ENCODE results near the gene PPM1E. TPM values are rescaled to one million over a fixed set of nuclear protein-coding genes. Genes with fewer than 3 reads are reported as not detected.
"Not testable (repeated sequence)": the region's sequence is repeated elsewhere in the genome, so short reads cannot be mapped to it uniquely, and the experiment has no call there.

Gene PPM1E
- total RNA-seq, 2 experiments from 2014 or later, result not detected

DNA sequence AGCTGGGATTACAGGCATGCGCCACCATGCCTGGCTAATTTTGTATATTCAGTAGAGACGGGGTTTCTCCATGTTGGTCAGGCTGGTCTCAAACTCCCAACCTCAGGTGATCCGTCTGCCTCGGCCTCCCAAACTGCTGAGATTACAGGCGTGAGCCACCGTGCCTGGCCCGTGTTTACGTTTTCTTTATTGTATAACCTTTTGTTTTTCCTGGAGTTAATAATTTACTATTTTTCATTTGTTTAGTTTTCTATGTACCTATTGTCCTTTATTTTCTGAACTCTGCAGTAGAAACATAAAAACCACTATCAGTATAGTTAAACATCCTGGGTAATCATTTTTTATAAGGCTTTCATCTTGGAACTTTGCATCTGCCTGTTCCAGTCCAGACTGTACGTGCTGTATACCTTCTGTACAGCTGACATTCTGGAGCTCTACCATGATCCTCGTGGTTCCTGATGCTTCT, 73.6 kb downstream of the PPM1E start:
- ChIA-PET POLR2A (no interaction called here), CTCF (no interaction called here)
- DNase-seq, result no peak
- no peaks in the 10 kb centered on the region for H3K4me1 Mint-ChIP-seq
- no peak overlapping the region for H3K27ac Mint-ChIP-seq
- peaks cover 25% of the 10 kb centered on the region for H3K27me3 Mint-ChIP-seq
- no peaks in the 10 kb centered on the region for H3K9me3 Mint-ChIP-seq
- no peaks in the 10 kb centered on the region for H3K36me3 Mint-ChIP-seq (ENCODE audit: low read depth)
- H3K4me3 Mint-ChIP-seq, result no peak overlapping the region

DNA sequence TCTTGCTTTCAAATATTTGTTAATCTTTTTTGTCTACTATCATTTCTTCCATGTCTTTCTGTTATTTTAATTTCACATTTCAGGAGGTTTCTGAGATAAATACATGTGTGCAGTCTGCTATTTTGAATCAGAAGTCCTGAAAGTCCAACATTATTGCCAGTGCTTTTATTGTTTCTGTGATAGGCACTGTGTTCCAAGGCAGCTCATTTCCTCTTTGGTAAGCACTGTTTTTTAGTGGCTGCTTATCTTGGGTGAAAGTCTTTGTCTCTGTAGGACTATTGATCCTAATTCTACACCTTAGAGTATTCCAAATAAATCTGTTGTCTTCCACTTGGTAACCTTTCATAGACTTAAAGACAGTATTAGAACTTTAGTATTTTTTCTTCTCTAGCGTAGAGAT, 76.1 kb downstream of the PPM1E start:
- POLR2A ChIA-PET, result no interaction called here
- H3K36me3 Mint-ChIP-seq (ENCODE audit: low read depth), result no peaks in the 10 kb centered on the region
- H3K27me3 Mint-ChIP-seq, result peaks cover 28% of the 10 kb centered on the region
- no peaks in the 10 kb centered on the region for H3K4me1 Mint-ChIP-seq
- no peaks in the 10 kb centered on the region for H3K9me3 Mint-ChIP-seq
- H3K27ac Mint-ChIP-seq, result no peak overlapping the region
- CTCF ChIA-PET, result no interaction called here
- no peak overlapping the region for H3K4me3 Mint-ChIP-seq
- DNase-seq, result no peak

DNA sequence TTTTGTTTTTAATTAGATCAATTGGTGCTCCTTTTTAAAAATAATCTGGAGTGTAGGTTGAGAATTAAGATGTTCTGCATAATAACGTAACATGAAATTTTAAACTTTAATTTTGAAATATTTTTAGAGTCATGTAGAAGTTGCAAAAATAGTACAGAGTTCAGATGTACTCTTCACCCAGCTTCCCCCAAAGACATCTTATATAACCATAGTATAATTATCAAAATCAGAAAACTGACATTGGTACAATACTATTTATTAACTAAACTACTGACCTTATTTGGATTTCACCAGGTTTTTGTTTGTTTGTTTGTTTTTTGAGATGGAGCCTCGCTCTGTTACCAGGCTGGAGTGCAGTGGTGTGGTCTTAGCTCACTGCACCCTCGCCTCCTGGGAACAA, 76.9 kb downstream of the PPM1E start:
- H3K27ac Mint-ChIP-seq, result no peak overlapping the region
- H3K4me3 Mint-ChIP-seq, result no peak overlapping the region
- peaks cover 28% of the 10 kb centered on the region for H3K27me3 Mint-ChIP-seq
- POLR2A ChIA-PET, result no interaction called here
- no peaks in the 10 kb centered on the region for H3K36me3 Mint-ChIP-seq (ENCODE audit: low read depth)
- CTCF ChIA-PET, result no interaction called here
- no peaks in the 10 kb centered on the region for H3K4me1 Mint-ChIP-seq
- no peaks in the 10 kb centered on the region for H3K9me3 Mint-ChIP-seq
- no peak for DNase-seq

DNA sequence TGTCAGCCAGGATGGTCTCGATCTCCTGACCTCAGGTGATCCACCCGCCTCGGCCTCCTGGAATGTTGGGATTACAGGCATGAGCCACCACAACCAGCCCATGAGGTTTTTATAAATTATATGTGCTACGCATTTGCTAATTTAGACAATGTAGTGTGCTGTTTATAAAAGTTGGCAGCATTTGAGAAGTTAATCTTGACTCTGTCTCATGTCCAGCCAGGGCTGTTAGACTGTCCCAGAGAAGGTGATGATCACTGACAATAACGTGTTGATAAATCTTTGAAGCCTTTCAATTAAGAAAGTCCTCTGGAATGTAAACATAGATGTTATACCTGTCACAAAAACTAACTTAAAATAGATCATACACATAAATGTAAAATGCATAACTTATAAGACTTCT, 82.0 kb downstream of the PPM1E start:
- Mint-ChIP-seq H3K4me3 (no peak overlapping the region), H3K36me3 (ENCODE audit: low read depth) (no peaks in the 10 kb centered on the region), H3K27ac (no peak overlapping the region)

DNA sequence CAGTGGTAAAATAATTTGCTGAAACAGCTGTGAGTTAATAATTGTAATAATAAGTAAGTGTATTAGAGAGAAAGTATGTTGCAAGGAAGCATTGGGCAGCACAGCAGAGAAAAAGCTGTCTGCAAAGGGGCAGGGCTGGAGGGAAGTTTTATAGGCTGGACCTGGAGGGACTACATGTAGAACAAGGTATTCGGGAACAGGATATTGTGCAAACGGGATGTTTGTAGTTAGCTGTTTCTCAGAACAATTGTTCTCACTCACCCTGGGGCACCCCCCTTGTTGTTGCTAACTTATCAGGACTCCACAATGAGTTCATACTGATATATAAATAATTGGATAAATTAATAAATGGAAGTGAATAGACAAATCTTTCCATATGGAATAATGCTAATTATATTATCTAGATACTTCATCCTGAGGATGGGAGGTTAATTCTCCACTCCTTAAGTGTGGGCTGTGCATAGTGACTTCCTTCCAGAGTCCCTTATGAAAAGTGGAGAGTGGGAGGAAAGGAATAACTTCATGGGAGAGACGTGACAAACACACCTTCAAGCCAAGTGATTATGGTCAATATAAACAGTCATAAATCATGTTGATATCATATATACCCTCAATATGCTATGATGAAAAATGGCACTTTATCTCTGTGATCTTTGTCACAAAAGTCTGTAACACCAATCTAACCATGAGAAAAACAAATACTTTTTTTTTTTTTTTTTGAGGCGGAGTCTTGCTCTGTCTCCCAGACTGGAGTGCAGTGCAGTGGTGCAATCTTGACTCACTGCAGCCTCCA, 85.4 kb downstream of the PPM1E start:
- Mint-ChIP-seq H3K36me3 (ENCODE audit: low read depth) (no peaks in the 10 kb centered on the region), H3K27ac (no peak overlapping the region), H3K4me1 (no peaks in the 10 kb centered on the region), H3K9me3 (no peaks in the 10 kb centered on the region), H3K27me3 (peaks cover 22% of the 10 kb centered on the region), H3K4me3 (no peak overlapping the region)
- POLR2A ChIA-PET, result no interaction called here
- no peak for DNase-seq
- CTCF ChIA-PET, result interaction anchor here (0.7 kb wide), 2 partner anchors 27 to 48 kb away, joined by 5 read pairs; no protein-coding TSS in a partner anchor

More for the DNA sequence above, 82.0 kb downstream of the PPM1E start:
- no peak for DNase-seq
- Mint-ChIP-seq H3K9me3 (no peaks in the 10 kb centered on the region), H3K4me1 (no peaks in the 10 kb centered on the region), H3K27me3 (peaks cover 36% of the 10 kb centered on the region)
- ChIA-PET CTCF (no interaction called here), POLR2A (no interaction called here)

DNA sequence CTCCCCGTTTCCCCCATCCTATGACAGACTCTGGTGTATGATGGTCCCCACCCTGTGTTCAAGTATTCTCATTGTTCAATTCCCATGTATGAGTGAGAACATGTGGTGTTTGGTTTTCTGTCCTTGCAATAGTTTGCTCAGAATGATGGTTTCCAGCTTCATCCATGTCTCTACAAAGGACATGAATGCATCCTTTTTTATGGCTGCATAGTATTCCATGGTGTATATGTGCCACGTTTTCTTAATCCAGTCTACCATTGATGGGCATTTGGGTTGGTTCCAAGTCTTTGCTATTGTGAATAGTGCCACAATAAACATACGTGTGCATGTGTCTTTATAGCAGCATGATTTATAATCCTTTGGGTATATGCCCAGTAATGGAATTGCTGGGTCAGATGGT, 90.8 kb downstream of the PPM1E start:
- H3K27ac Mint-ChIP-seq; H3K4me3 Mint-ChIP-seq; DNase-seq; CTCF ChIA-PET; H3K9me3 Mint-ChIP-seq; H3K36me3 Mint-ChIP-seq (ENCODE audit: low read depth); H3K4me1 Mint-ChIP-seq; POLR2A ChIA-PET: not testable (repeated sequence)
- peaks cover 35% of the 10 kb centered on the region for H3K27me3 Mint-ChIP-seq

DNA sequence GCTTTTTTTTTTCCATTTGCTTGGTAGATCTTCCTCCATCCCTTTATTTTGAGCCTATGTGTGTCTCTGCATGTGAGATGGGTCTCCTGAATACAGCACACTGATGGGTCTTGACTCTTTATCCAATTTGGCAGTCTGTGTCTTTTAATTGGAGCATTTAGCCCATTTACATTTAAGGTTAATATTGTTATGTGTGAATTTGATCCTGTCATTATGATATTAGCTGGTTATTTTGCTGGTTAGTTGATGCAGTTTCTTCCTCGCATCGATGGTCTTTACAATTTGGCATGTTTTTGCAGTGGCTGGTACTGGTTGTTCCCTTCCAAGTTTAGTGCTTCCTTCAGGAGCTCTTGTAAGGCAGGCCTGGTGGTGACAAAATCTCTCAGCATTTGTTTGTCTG, 94.5 kb downstream of the PPM1E start:
- CTCF ChIA-PET; DNase-seq; H3K4me1 Mint-ChIP-seq; H3K36me3 Mint-ChIP-seq (ENCODE audit: low read depth); H3K4me3 Mint-ChIP-seq; POLR2A ChIA-PET; H3K27ac Mint-ChIP-seq; H3K9me3 Mint-ChIP-seq: not testable (repeated sequence)
- H3K27me3 Mint-ChIP-seq, result peaks cover 44% of the 10 kb centered on the region

DNA sequence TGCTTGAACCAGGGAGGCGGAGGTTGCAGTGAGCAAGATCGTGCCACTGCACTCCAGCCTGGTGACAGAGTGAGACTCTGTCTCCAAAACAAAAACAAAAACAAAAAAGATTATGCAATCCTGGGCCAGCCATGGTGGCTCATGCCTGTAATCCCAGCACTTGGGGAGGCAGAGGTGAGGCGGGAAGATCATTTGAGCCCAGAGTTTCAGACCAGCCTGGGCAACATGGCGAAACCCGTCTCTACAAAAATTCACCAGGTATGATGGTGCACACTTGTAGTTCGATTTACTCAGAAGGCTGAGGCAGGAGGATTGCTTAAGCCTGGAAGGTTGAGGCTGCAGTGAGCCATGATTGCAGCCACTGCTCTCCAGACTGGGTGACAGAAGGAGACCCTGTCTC, 109.6 kb downstream of the PPM1E start:
- Mint-ChIP-seq H3K27me3 (peaks cover 21% of the 10 kb centered on the region), H3K27ac (no peak overlapping the region), H3K36me3 (ENCODE audit: low read depth) (no peaks in the 10 kb centered on the region), H3K4me3 (no peak overlapping the region), H3K4me1 (no peaks in the 10 kb centered on the region), H3K9me3 (no peaks in the 10 kb centered on the region)
- ChIA-PET CTCF (no interaction called here), POLR2A (no interaction called here)
- DNase-seq, result no peak

DNA sequence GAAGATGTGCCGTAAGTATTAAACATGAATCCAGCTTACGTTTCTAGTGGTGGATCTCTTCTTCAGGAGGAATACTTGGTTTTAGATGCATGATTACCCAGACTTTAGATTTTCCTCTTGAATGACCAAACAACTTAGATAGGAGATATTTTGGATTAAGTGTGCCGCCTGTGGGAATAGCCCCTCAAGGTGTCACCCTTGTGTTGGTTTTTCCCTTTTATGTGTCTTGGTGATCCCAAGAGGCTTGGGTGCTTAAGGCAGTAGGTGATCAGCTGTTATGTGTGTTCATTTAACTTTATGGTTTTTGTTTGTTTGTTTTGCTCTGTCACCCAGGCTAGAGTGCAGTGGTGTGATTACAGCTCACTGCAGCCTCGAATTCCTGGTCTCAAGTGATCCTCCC, 115.1 kb downstream of the PPM1E start:
- no peak for DNase-seq
- CTCF ChIA-PET, result no interaction called here
- Mint-ChIP-seq H3K4me3 (no peak overlapping the region), H3K9me3 (no peaks in the 10 kb centered on the region), H3K27me3 (peaks cover 21% of the 10 kb centered on the region), H3K27ac (no peak overlapping the region), H3K4me1 (no peaks in the 10 kb centered on the region), H3K36me3 (ENCODE audit: low read depth) (no peaks in the 10 kb centered on the region)
- POLR2A ChIA-PET, result no interaction called here

DNA sequence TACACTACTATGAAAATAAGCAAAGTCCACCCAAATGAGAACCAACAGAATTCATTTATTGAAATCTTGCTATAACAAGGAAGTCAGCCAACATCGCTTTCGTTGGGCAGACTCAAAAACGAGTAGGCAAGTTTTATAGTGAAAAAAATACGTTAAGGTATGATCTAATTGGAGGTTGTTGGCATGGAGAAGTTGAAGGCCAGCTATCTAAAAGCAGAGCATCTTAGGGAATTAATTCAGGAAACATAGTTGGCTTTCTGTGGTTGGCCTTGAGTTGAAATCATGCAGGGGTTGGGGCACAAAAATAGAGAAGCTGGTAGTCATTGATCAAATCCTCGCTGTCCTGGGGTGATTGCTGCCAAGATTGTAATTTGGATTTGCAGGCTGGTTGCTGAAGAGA, 118.3 kb downstream of the PPM1E start:
- no peak for DNase-seq
- Mint-ChIP-seq H3K36me3 (ENCODE audit: low read depth) (no peaks in the 10 kb centered on the region), H3K27ac (no peak overlapping the region), H3K4me3 (no peak overlapping the region), H3K9me3 (no peaks in the 10 kb centered on the region), H3K4me1 (no peaks in the 10 kb centered on the region), H3K27me3 (peaks cover 17% of the 10 kb centered on the region)
- CTCF ChIA-PET, result no interaction called here
- POLR2A ChIA-PET, result no interaction called here

DNA sequence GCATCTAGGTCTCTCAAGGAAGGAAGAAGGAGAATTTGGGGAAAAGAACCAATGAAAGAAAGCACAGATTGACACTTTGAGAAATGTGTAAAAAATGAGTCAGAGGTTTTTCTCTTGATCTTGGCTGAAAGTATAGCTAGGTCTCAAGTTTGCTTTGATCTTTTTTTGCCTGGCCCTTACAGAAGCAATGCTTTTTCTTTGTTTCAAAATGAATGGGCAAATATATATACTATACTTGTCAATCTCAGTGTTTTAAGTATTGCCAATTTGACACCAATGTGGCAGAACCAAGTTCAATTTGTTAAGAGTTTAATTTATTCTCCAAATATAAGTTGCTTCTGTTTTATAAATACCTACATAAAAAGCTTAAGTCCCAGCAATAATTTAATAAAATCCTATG, 119.6 kb downstream of the PPM1E start:
- Mint-ChIP-seq H3K4me1 (no peaks in the 10 kb centered on the region), H3K27ac (no peak overlapping the region), H3K27me3 (peaks cover 16% of the 10 kb centered on the region), H3K36me3 (ENCODE audit: low read depth) (no peaks in the 10 kb centered on the region), H3K4me3 (no peak overlapping the region), H3K9me3 (no peaks in the 10 kb centered on the region)
- ChIA-PET POLR2A (no interaction called here), CTCF (no interaction called here)
- DNase-seq, result no peak

DNA sequence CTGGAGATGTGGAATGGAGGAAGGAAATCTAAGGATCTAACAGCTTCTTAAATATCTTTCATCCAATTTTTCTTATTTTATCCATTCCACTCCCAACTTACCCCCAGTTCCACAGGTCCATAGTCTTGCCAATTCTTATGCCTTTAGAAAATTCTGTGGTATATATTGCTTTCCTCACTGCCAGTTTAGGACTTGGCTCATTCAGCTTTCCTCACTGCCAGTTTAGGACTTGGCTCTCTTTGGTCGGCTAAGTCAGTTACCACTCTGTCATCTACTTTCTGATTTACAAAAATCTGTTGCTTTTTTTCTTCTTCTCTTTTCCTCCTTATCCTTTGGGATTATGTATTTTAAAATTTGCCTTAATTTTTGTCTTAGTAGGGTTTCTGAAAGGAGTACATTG, 128.5 kb downstream of the PPM1E start:
- no peak for DNase-seq
- Mint-ChIP-seq H3K4me3 (no peak overlapping the region), H3K36me3 (ENCODE audit: low read depth) (no peaks in the 10 kb centered on the region), H3K27me3 (peaks cover 25% of the 10 kb centered on the region), H3K4me1 (no peaks in the 10 kb centered on the region), H3K27ac (no peak overlapping the region), H3K9me3 (no peaks in the 10 kb centered on the region)
- POLR2A ChIA-PET, result no interaction called here
- CTCF ChIA-PET, result no interaction called here

DNA sequence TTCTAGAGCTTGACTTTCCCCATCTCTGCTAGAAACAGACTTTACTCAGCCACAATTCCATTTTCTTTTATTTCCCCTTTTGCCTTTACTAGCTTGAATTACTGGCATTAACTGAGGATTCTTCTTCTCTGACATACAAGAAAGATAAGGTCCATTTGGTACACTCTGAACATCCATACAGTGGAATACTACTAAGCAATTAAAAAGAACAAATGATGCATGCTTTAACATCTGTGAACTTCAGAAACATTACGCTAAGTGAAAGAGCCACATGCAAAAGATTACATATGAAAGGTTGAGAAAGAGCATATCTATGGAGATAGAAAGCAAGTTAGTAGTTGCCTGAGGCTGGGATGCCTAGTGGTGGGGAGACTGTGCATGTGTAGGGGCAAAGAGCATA, 130.9 kb downstream of the PPM1E start:
- ChIA-PET CTCF (no interaction called here), POLR2A (no interaction called here)
- DNase-seq, result no peak
- Mint-ChIP-seq H3K4me3 (no peak overlapping the region), H3K9me3 (no peaks in the 10 kb centered on the region), H3K4me1 (no peaks in the 10 kb centered on the region), H3K27ac (no peak overlapping the region), H3K36me3 (ENCODE audit: low read depth) (no peaks in the 10 kb centered on the region), H3K27me3 (peaks cover 26% of the 10 kb centered on the region)

DNA sequence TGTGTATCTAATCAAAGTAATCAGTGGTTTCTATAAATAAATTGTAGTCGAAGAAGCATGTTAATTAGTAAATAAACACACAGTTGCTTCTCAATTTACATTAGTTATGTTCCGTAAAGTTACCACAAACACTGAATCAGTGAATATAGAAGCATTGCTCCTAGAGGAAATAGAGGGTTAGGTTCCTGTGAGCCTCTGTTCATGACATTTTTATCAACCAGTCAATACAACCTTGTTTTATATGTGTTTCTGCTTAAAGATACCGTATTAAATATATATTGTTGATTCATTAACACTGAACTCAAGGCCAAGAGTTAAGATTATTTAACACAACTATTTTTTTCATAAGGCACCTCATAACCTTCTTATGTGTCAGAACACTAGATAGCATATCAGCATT, 134.3 kb downstream of the PPM1E start:
- Mint-ChIP-seq H3K36me3 (ENCODE audit: low read depth) (no peaks in the 10 kb centered on the region), H3K4me3 (no peak overlapping the region), H3K9me3 (no peaks in the 10 kb centered on the region), H3K27ac (no peak overlapping the region), H3K4me1 (no peaks in the 10 kb centered on the region), H3K27me3 (peaks cover 24% of the 10 kb centered on the region)
- no peak for DNase-seq
- POLR2A ChIA-PET, result no interaction called here
- CTCF ChIA-PET, result interaction anchor here (0.6 kb wide), 1 partner anchor 376 kb away, joined by 3 read pairs; no protein-coding TSS in a partner anchor
